ENCODE data around the gene LEPROT. TPM values are rescaled to one million over a fixed set of nuclear protein-coding genes. Genes with fewer than 3 reads are reported as not detected.
A peak's percentile ranks its signal among the peaks of the same experiment; 100 is the strongest.
"Not testable (repeated sequence)": the region's sequence is repeated elsewhere in the genome, so short reads cannot be mapped to it uniquely, and the experiment has no call there.

Gene LEPROT
- total RNA-seq: 117 to 128 TPM (median 121 TPM) in 3 replicates
- long read RNA-seq, full-length matches to known transcripts: 293 of 315 reads
- long read RNA-seq, partial matches to known transcripts: 18 of 315 reads
- long read RNA-seq, other reads (novel, unspliced or antisense): 4 of 315 reads

GRCh38 chr1:65420590-65421350, at the start of gene LEPROT, which contains the start of gene LEPR:
TSS of gene LEPROT (plus strand) at chr1:65420668. CDS start at chr1:65420725, 57 bp downstream.
TSS of gene LEPR (plus strand) at chr1:65420668. CDS start at chr1:65565566, 144,898 bp downstream.
- no peaks in the 10 kb centered on the region for H3K27me3 Mint-ChIP-seq (ENCODE audit: low read depth)
- H3K4me1 Mint-ChIP-seq (ENCODE audit: low read depth): peaks cover 42% of the 10 kb centered on the region
- no peak for DNase-seq (ENCODE audit: low spot score)
- no peak within 1 kb of the TSS for H3K4me3 Mint-ChIP-seq (ENCODE audit: unreplicated experiment)
- H3K9me3 Mint-ChIP-seq (ENCODE audit: low read depth): no peaks in the 10 kb centered on the region
- peak; percentile 21 for TF ChIP-seq CTCF (IDR thresholded peaks at IDR 0.05)
- H3K36me3 Mint-ChIP-seq (ENCODE audit: low read depth): peaks cover 4% of the 10 kb centered on the region
- H3K27ac Mint-ChIP-seq (ENCODE audit: unreplicated experiment): peak within 1 kb of the TSS; percentile 99

GRCh38 chr1:65371544-65371943, 48.9 kb upstream of the LEPROT start:
- Mint-ChIP-seq H3K27me3 (ENCODE audit: low read depth) (no peaks in the 10 kb centered on the region), H3K4me1 (ENCODE audit: low read depth) (peaks cover 24% of the 10 kb centered on the region), H3K27ac (ENCODE audit: unreplicated experiment) (no peak overlapping the region), H3K36me3 (ENCODE audit: low read depth) (peaks cover 7% of the 10 kb centered on the region), H3K9me3 (ENCODE audit: low read depth) (no peaks in the 10 kb centered on the region), H3K4me3 (ENCODE audit: unreplicated experiment) (no peak overlapping the region)
- DNase-seq (ENCODE audit: low spot score): no peak
- TF ChIP-seq CTCF (IDR thresholded peaks at IDR 0.05): no peak

- Mint-ChIP-seq H3K27me3 (ENCODE audit: low read depth) (no peaks in the 10 kb centered on the region), H3K4me1 (ENCODE audit: low read depth) (peaks cover 24% of the 10 kb centered on the region), H3K4me3 (ENCODE audit: unreplicated experiment) (no peak overlapping the region), H3K9me3 (ENCODE audit: low read depth) (no peaks in the 10 kb centered on the region), H3K27ac (ENCODE audit: unreplicated experiment) (peak overlapping the region; percentile 75), H3K36me3 (ENCODE audit: low read depth) (no peaks in the 10 kb centered on the region)
- no peak for DNase-seq (ENCODE audit: low spot score)
- TF ChIP-seq CTCF (IDR thresholded peaks at IDR 0.05): no peak
Observed at GRCh38 chr1:65372557-65372956, 47.9 kb upstream of the LEPROT start.

GRCh38 chr1:65377496-65378246, 42.8 kb upstream of the LEPROT start:
- Mint-ChIP-seq H3K27me3 (ENCODE audit: low read depth) (no peaks in the 10 kb centered on the region), H3K27ac (ENCODE audit: unreplicated experiment) (no peak overlapping the region), H3K4me3 (ENCODE audit: unreplicated experiment) (no peak overlapping the region), H3K36me3 (ENCODE audit: low read depth) (peaks cover 11% of the 10 kb centered on the region), H3K9me3 (ENCODE audit: low read depth) (no peaks in the 10 kb centered on the region), H3K4me1 (ENCODE audit: low read depth) (peaks cover 13% of the 10 kb centered on the region)
- TF ChIP-seq CTCF (IDR thresholded peaks at IDR 0.05): no peak
- DNase-seq (ENCODE audit: low spot score): no peak

GRCh38 chr1:65378247-65378946, 42.1 kb upstream of the LEPROT start:
- H3K27me3 Mint-ChIP-seq (ENCODE audit: low read depth): no peaks in the 10 kb centered on the region
- no peaks in the 10 kb centered on the region for H3K9me3 Mint-ChIP-seq (ENCODE audit: low read depth)
- TF ChIP-seq CTCF (IDR thresholded peaks at IDR 0.05): no peak
- no peak overlapping the region for H3K4me3 Mint-ChIP-seq (ENCODE audit: unreplicated experiment)
- DNase-seq (ENCODE audit: low spot score): no peak
- H3K27ac Mint-ChIP-seq (ENCODE audit: unreplicated experiment): no peak overlapping the region
- peaks cover 14% of the 10 kb centered on the region for H3K36me3 Mint-ChIP-seq (ENCODE audit: low read depth)
- peaks cover 6% of the 10 kb centered on the region for H3K4me1 Mint-ChIP-seq (ENCODE audit: low read depth)

GRCh38 chr1:65384426-65384825, 36.0 kb upstream of the LEPROT start:
- not testable (repeated sequence) for H3K27ac Mint-ChIP-seq (ENCODE audit: unreplicated experiment); H3K4me3 Mint-ChIP-seq (ENCODE audit: unreplicated experiment); DNase-seq (ENCODE audit: low spot score); H3K4me1 Mint-ChIP-seq (ENCODE audit: low read depth); H3K9me3 Mint-ChIP-seq (ENCODE audit: low read depth); H3K27me3 Mint-ChIP-seq (ENCODE audit: low read depth)
- peaks cover 25% of the 10 kb centered on the region for H3K36me3 Mint-ChIP-seq (ENCODE audit: low read depth)
